Measurements from ENCODE around the gene SERTM1. TPM values are rescaled to one million over a fixed set of nuclear protein-coding genes. Genes with fewer than 3 reads are reported as not detected.

Gene SERTM1
- total RNA-seq (2021): 0.94 to 1.3 TPM (median 1.2 TPM) in 3 replicates
- percentile 48 among the genes with signal in this experiment for Bru-seq, nascent RNA
- long read RNA-seq, experiment 1, transcript SERTM1-201 (2 exons, 3,207 nt): major isoform, 6 of 7 reads
- long read RNA-seq, experiment 1, partial matches to known transcripts: 0 of 7 reads
- long read RNA-seq, experiment 1, other reads (novel, unspliced or antisense): 1 of 7 reads
- long read RNA-seq, experiment 2, partial matches to known transcripts: 4 of 5 reads
- long read RNA-seq, experiment 2, other reads (novel, unspliced or antisense): 1 of 5 reads
- long read RNA-seq, experiment 3, partial matches to known transcripts: 0 of 3 reads
- long read RNA-seq, experiment 3, other reads (novel, unspliced or antisense): 2 of 3 reads

GRCh38 chr13:36673838-36674326, at the start of gene SERTM1:
SERTM1 (plus strand) TSS chr13:36674020; CDS start chr13:36695079, 21,059 bp downstream.
- Mint-ChIP-seq H3K27me3 (ENCODE audit: low read depth) (peaks cover 67% of the 10 kb centered on the region), H3K4me3 (peak within 1 kb of the TSS; percentile 88), H3K4me1 (peaks cover 7% of the 10 kb centered on the region), H3K9me3 (peaks cover 3% of the 10 kb centered on the region; the same call in 1 of the 2 replicates), H3K27ac (no peak within 1 kb of the TSS), H3K36me3 (no peaks in the 10 kb centered on the region)
- POLR2A ChIA-PET: interaction anchor here (1.0 kb wide), 1 partner anchor 11 kb away, joined by 3 read pairs; no protein-coding TSS in a partner anchor
- ATAC-seq: peak; percentile 98
- CTCF ChIA-PET: interaction anchor here (0.9 kb wide), 1 partner anchor 142 kb away, joined by 4 read pairs; no protein-coding TSS in a partner anchor
- peak; percentile 82 for DNase-seq (ENCODE audit: low spot score)
- TF ChIP-seq MXD4 (CRISPR knock-in tag; IDR thresholded peaks at IDR 0.05; ENCODE audit: borderline replicate concordance): no peak
- no peak for TF ChIP-seq ZNF671 (CRISPR knock-in tag; IDR thresholded peaks at IDR 0.05)
- 0 out of 2 replicates have a peak, but pooled peaks have one; percentile 50 for TF ChIP-seq CREM (CRISPR knock-in tag; IDR thresholded peaks at IDR 0.05)
- TF ChIP-seq ERG (CRISPR knock-in tag; IDR thresholded peaks at IDR 0.05): no peak
- peak; percentile 72; the same call in 1 of the 2 replicates for TF ChIP-seq FOXP4 (CRISPR knock-in tag; IDR thresholded peaks at IDR 0.05)
- TF ChIP-seq FOXJ3 (CRISPR knock-in tag; IDR thresholded peaks at IDR 0.05; ENCODE audit: borderline replicate concordance): no peak
- no peak for TF ChIP-seq MYBL2 (CRISPR knock-in tag; IDR thresholded peaks at IDR 0.05)
- TF ChIP-seq TEAD4 (CRISPR knock-in tag; IDR thresholded peaks at IDR 0.05): peak; percentile 58; the same call in 1 of the 2 replicates
- TF ChIP-seq JAZF1 (CRISPR knock-in tag; IDR thresholded peaks at IDR 0.05): no peak
- TF ChIP-seq HMGXB4 (CRISPR knock-in tag; IDR thresholded peaks at IDR 0.05): peak; percentile 75; the same call in 1 of the 2 replicates
- TF ChIP-seq OVOL2 (CRISPR knock-in tag; IDR thresholded peaks at IDR 0.05; ENCODE audit: borderline replicate concordance): no peak
- peak; percentile 35; the same call in 1 of the 2 replicates for TF ChIP-seq IRF1 (CRISPR knock-in tag; IDR thresholded peaks at IDR 0.05)
- no peak for TF ChIP-seq ZMAT4 (CRISPR knock-in tag; IDR thresholded peaks at IDR 0.05)
- no peak for TF ChIP-seq CTCF (IDR thresholded peaks at IDR 0.05)
- TF ChIP-seq ESRRA (CRISPR knock-in tag; IDR thresholded peaks at IDR 0.05; ENCODE audit: borderline replicate concordance): peak; percentile 80; the same call in 1 of the 2 replicates
- peak; percentile 68; the same call in 1 of the 2 replicates for TF ChIP-seq ARID4B (CRISPR knock-in tag; IDR thresholded peaks at IDR 0.05; ENCODE audit: borderline replicate concordance)
- no peak for TF ChIP-seq SMAD4 (CRISPR knock-in tag; IDR thresholded peaks at IDR 0.05)
- peak; percentile 24; the same call in 1 of the 2 replicates for TF ChIP-seq USF2 (CRISPR knock-in tag; IDR thresholded peaks at IDR 0.05)
- peak; percentile 44; the same call in 1 of the 2 replicates for TF ChIP-seq TP53 (CRISPR knock-in tag; IDR thresholded peaks at IDR 0.05)
- TF ChIP-seq ZBTB21 (CRISPR knock-in tag; IDR thresholded peaks at IDR 0.05; ENCODE audit: borderline replicate concordance): peak; percentile 81
- peak; percentile 32; the same call in 1 of the 2 replicates for TF ChIP-seq ZNF121 (CRISPR knock-in tag; IDR thresholded peaks at IDR 0.05)

Data from WTC11 (cell line).